Measurements from ENCODE around the gene CTSE. TPM values are rescaled to one million over a fixed set of nuclear protein-coding genes. Genes with fewer than 3 reads are reported as not detected.

The CTSE gene
- total and polyA plus RNA-seq, 8 donors = 6.7 to 966 (median 138) TPM

- 80 to 90% (median 88%) methylated on average over 5 of the region's 5 CpGs for WGBS, 5 donors
- intact Hi-C loops (cut with DNase I; ENCODE audit: low total_unique reads) = no loop called here
- no peaks in the 10 kb centered on the region for H3K36me3 ChIP-seq
- no peak for DNase-seq
- no peaks in the 10 kb centered on the region for H3K9me3 ChIP-seq
- no peaks in the 10 kb centered on the region for H3K27me3 ChIP-seq
- H3K4me3 ChIP-seq = no peak overlapping the region
- TF ChIP-seq POLR2A (IDR thresholded peaks at IDR 0.05) (no peak), POLR2AphosphoS5 (IDR thresholded peaks at IDR 0.05) (no peak), CTCF (IDR thresholded peaks at IDR 0.05) (no peak)
- H3K4me1 ChIP-seq = peaks cover 5 to 20% (median 15%) of the 10 kb centered on the region in 4 donors
- H3K27ac ChIP-seq = no peak overlapping the region
These were observed 8.9 kb upstream of the CTSE start for GRCh38 chr1:206032380-206033140.

GRCh38 chr1:206030714-206031113 lies 7.0 kb upstream of the CTSE start:
- Histone ChIP-seq H3K36me3 (no peaks in the 10 kb centered on the region), H3K9me3 (no peaks in the 10 kb centered on the region), H3K4me1 (peaks cover 5 to 28% (median 16%) of the 10 kb centered on the region in 4 donors), H3K27ac (no peak overlapping the region), H3K27me3 (no peaks in the 10 kb centered on the region), H3K4me3 (no peak overlapping the region)
- intact Hi-C loops (cut with DNase I; ENCODE audit: low total_unique reads) = no loop called here
- peak; percentile 82 to 93 for DNase-seq
- whole genome bisulfite sequencing, 5 donors = 2 to 8% (median 4%) methylated on average over 4 of the region's 4 CpGs
- peak in 1 of 3 donors; percentile 76 for TF ChIP-seq POLR2AphosphoS5 (IDR thresholded peaks at IDR 0.05)
- no peak for TF ChIP-seq POLR2A (IDR thresholded peaks at IDR 0.05)
- no peak for TF ChIP-seq EP300 (IDR thresholded peaks at IDR 0.05)
- peak in 5 of 7 experiments; percentile 44 to 88 (median 68) for TF ChIP-seq CTCF (IDR thresholded peaks at IDR 0.05)

- DNase-seq = no peak
- WGBS, 5 donors = 71 to 76% (median 74%) methylated on average over 4 of the region's 4 CpGs
These were observed 6.5 kb upstream of the CTSE start for GRCh38 chr1:206030191-206030590.

GRCh38 chr1:206029484-206029883 lies 5.8 kb upstream of the CTSE start:
- H3K27me3 ChIP-seq = no peaks in the 10 kb centered on the region
- no peak overlapping the region for H3K27ac ChIP-seq
- 45 to 70% (median 68%) methylated on average over 4 of the region's 4 CpGs for WGBS, 5 donors
- no peak for TF ChIP-seq POLR2AphosphoS5 (IDR thresholded peaks at IDR 0.05)
- H3K9me3 ChIP-seq = no peaks in the 10 kb centered on the region
- intact Hi-C loops (cut with DNase I; ENCODE audit: low total_unique reads) = no loop called here
- no peaks in the 10 kb centered on the region for H3K36me3 ChIP-seq
- no peak overlapping the region for H3K4me3 ChIP-seq
- H3K4me1 ChIP-seq = peaks cover 9 to 40% (median 24%) of the 10 kb centered on the region in 4 donors
- DNase-seq = peak in 1 of 2 donors; percentile 53

More at GRCh38 chr1:206030191-206030590, 6.5 kb upstream of the CTSE start:
- Histone ChIP-seq H3K27me3 (no peaks in the 10 kb centered on the region), H3K4me3 (no peak overlapping the region), H3K27ac (no peak overlapping the region), H3K9me3 (no peaks in the 10 kb centered on the region), H3K4me1 (peaks cover 7 to 33% (median 21%) of the 10 kb centered on the region in 4 donors), H3K36me3 (no peaks in the 10 kb centered on the region)
- no peak for TF ChIP-seq EP300 (IDR thresholded peaks at IDR 0.05)
- no peak for TF ChIP-seq CTCF (IDR thresholded peaks at IDR 0.05)
- no peak for TF ChIP-seq POLR2A (IDR thresholded peaks at IDR 0.05)
- TF ChIP-seq POLR2AphosphoS5 (IDR thresholded peaks at IDR 0.05) = no peak
- intact Hi-C loops (cut with DNase I; ENCODE audit: low total_unique reads) = no loop called here

- DNase-seq = no peak
- Histone ChIP-seq H3K9me3 (no peaks in the 10 kb centered on the region), H3K4me1 (peaks cover 5 to 28% (median 19%) of the 10 kb centered on the region in 4 donors), H3K4me3 (no peak overlapping the region), H3K36me3 (no peaks in the 10 kb centered on the region), H3K27ac (peak overlapping the region in 4 of 5 donors; percentile 76 to 88 (median 84)), H3K27me3 (no peaks in the 10 kb centered on the region)
- no peak for TF ChIP-seq EP300 (IDR thresholded peaks at IDR 0.05)
- TF ChIP-seq POLR2A (IDR thresholded peaks at IDR 0.05) = no peak
- no peak for TF ChIP-seq CTCF (IDR thresholded peaks at IDR 0.05)
- intact Hi-C loops (cut with DNase I; ENCODE audit: low total_unique reads) = no loop called here
- 54 to 66% (median 60%) methylated on average over 3 of the region's 3 CpGs for WGBS, 5 donors
These were observed 1.7 kb upstream of the CTSE start for GRCh38 chr1:206025283-206025820.

All from stomach (tissue), 9 donors.